Measurements from ENCODE around the gene MEF2D.
A peak's percentile ranks its signal among the peaks of the same experiment; 100 is the strongest.

Gene MEF2D

GRCh38 chr1:156421062-156421938, 79.3 kb downstream of the MEF2D start:
- no peak overlapping the region for H2BK120ac ChIP-seq (ENCODE audit: low read depth, low read length)
- no peaks in the 10 kb centered on the region for H3K36me3 ChIP-seq (ENCODE audit: control insufficient read depth, insufficient read depth, low read length)
- H2BK5ac ChIP-seq (ENCODE audit: low read length): peak overlapping the region; percentile 70
- no peak overlapping the region for H4K5ac ChIP-seq (ENCODE audit: low read length)
- no peak overlapping the region for H2AK5ac ChIP-seq (ENCODE audit: low read length)
- H3K79me1 ChIP-seq (ENCODE audit: low read length): peaks cover 14% of the 10 kb centered on the region
- peak overlapping the region; percentile 83 for H3K18ac ChIP-seq (ENCODE audit: low read length)
- H3K9ac ChIP-seq (ENCODE audit: low read length): peak overlapping the region; percentile 87
- peak overlapping the region; percentile 22 for H3K4ac ChIP-seq (ENCODE audit: low read depth, low read length)
- H3K4me3 ChIP-seq (ENCODE audit: low read length): peak overlapping the region; percentile 73
- no peaks in the 10 kb centered on the region for H3K27me3 ChIP-seq (ENCODE audit: insufficient read depth, low read length, poor library complexity)
- no CpG with 5 or more reads among the region's 69 CpGs for WGBS (ENCODE audit: extremely low coverage, insufficient coverage, low lambda C conversion rate)
- H3K56ac ChIP-seq (ENCODE audit: low read length): peak overlapping the region; percentile 94
- peak overlapping the region; percentile 58 for H4K8ac ChIP-seq (ENCODE audit: low read depth, low read length)
- H3K4me2 ChIP-seq (ENCODE audit: low read length): peak overlapping the region; percentile 90
- H3K79me2 ChIP-seq (ENCODE audit: control insufficient read depth, insufficient read depth, low read length): peaks cover 21% of the 10 kb centered on the region
- peaks cover 30% of the 10 kb centered on the region for H3K4me1 ChIP-seq (ENCODE audit: control insufficient read depth, low read depth, low read length)
- peak; percentile 97 for DNase-seq
- peak overlapping the region; percentile 59 for H3K23ac ChIP-seq (ENCODE audit: low read length)
- H3K27ac ChIP-seq (ENCODE audit: low read depth, low read length): peak overlapping the region; percentile 34
- H2BK15ac ChIP-seq (replicated peaks; ENCODE audit: low read depth): no peak overlapping the region

GRCh38 chr1:156420205-156421061, 80.1 kb downstream of the MEF2D start:
- Histone ChIP-seq H3K4me1 (ENCODE audit: control insufficient read depth, low read depth, low read length) (peaks cover 28% of the 10 kb centered on the region), H3K27me3 (ENCODE audit: insufficient read depth, low read length, poor library complexity) (no peaks in the 10 kb centered on the region), H4K8ac (ENCODE audit: low read depth, low read length) (no peak overlapping the region), H4K5ac (ENCODE audit: low read length) (no peak overlapping the region), H2AK5ac (ENCODE audit: low read length) (no peak overlapping the region), H3K9ac (ENCODE audit: low read length) (peak overlapping the region; percentile 87), H2BK120ac (ENCODE audit: low read depth, low read length) (no peak overlapping the region), H3K4me2 (ENCODE audit: low read length) (peak overlapping the region; percentile 81), H3K79me2 (ENCODE audit: control insufficient read depth, insufficient read depth, low read length) (peaks cover 21% of the 10 kb centered on the region), H2BK5ac (ENCODE audit: low read length) (no peak overlapping the region), H3K27ac (ENCODE audit: low read depth, low read length) (no peak overlapping the region), H2BK15ac (replicated peaks; ENCODE audit: low read depth) (no peak overlapping the region), H3K56ac (ENCODE audit: low read length) (peak overlapping the region; percentile 94), H3K79me1 (ENCODE audit: low read length) (peaks cover 10% of the 10 kb centered on the region), H3K23ac (ENCODE audit: low read length) (peak overlapping the region; percentile 72), H3K36me3 (ENCODE audit: control insufficient read depth, insufficient read depth, low read length) (no peaks in the 10 kb centered on the region), H3K4ac (ENCODE audit: low read depth, low read length) (peak overlapping the region; percentile 22), H3K18ac (ENCODE audit: low read length) (peak overlapping the region; percentile 83), H3K4me3 (ENCODE audit: low read length) (peak overlapping the region; percentile 73)
- WGBS (ENCODE audit: extremely low coverage, insufficient coverage, low lambda C conversion rate): no CpG with 5 or more reads among the region's 69 CpGs
- peak; percentile 49 for DNase-seq

GRCh38 chr1:156419854-156420204, 80.7 kb downstream of the MEF2D start:
- no CpG with 5 or more reads among the region's 5 CpGs for WGBS (ENCODE audit: extremely low coverage, insufficient coverage, low lambda C conversion rate)
- Histone ChIP-seq H3K9ac (ENCODE audit: low read length) (peak overlapping the region; percentile 87), H3K4me2 (ENCODE audit: low read length) (peak overlapping the region; percentile 81), H3K4me3 (ENCODE audit: low read length) (peak overlapping the region; percentile 73), H3K23ac (ENCODE audit: low read length) (peak overlapping the region; percentile 72), H3K27me3 (ENCODE audit: insufficient read depth, low read length, poor library complexity) (no peaks in the 10 kb centered on the region), H4K8ac (ENCODE audit: low read depth, low read length) (no peak overlapping the region), H3K27ac (ENCODE audit: low read depth, low read length) (no peak overlapping the region), H4K5ac (ENCODE audit: low read length) (no peak overlapping the region), H2AK5ac (ENCODE audit: low read length) (no peak overlapping the region), H3K4me1 (ENCODE audit: control insufficient read depth, low read depth, low read length) (peaks cover 28% of the 10 kb centered on the region), H3K79me2 (ENCODE audit: control insufficient read depth, insufficient read depth, low read length) (peaks cover 21% of the 10 kb centered on the region), H3K4ac (ENCODE audit: low read depth, low read length) (no peak overlapping the region), H3K18ac (ENCODE audit: low read length) (peak overlapping the region; percentile 83), H2BK5ac (ENCODE audit: low read length) (no peak overlapping the region), H3K79me1 (ENCODE audit: low read length) (peaks cover 10% of the 10 kb centered on the region), H3K56ac (ENCODE audit: low read length) (peak overlapping the region; percentile 94), H2BK120ac (ENCODE audit: low read depth, low read length) (no peak overlapping the region), H2BK15ac (replicated peaks; ENCODE audit: low read depth) (no peak overlapping the region), H3K36me3 (ENCODE audit: control insufficient read depth, insufficient read depth, low read length) (no peaks in the 10 kb centered on the region)
- peak; percentile 82 for DNase-seq

DNA sequence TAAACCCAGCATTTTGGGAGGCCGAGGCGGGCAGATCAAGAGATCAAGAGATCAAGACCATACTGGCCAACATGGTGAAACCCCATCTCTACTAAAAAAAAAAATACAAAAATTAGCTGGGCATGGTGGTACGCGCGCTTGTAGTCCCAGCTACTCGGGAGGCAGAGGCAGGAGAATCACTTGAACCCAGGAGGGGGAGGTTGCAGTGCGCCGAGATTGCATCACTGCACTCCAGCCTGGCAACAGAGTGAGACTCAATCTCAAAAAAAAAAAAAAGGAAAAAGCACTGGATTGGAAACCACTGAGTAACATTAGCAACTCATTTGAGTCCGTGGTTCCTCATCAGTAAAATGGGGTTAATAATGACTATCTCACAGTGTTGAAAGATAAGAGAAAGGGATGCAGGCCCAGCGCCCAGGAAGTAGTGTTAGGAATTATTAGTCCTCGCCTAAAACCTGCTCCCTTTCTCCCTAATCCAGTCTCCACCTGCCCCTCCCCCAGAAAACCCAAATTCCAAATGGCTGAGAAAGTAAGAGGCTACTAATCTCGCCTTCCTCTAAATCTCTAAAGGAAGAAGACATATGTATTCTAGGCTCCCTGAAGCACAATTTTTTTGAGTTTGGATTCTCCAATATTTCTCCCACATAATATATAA, 82.0 kb downstream of the MEF2D start:
- Histone ChIP-seq H3K4ac (ENCODE audit: low read depth, low read length) (no peak overlapping the region), H3K18ac (ENCODE audit: low read length) (no peak overlapping the region), H2BK5ac (ENCODE audit: low read length) (no peak overlapping the region), H3K9ac (ENCODE audit: low read length) (no peak overlapping the region), H3K4me3 (ENCODE audit: low read length) (no peak overlapping the region), H2BK120ac (ENCODE audit: low read depth, low read length) (no peak overlapping the region), H3K56ac (ENCODE audit: low read length) (no peak overlapping the region), H4K8ac (ENCODE audit: low read depth, low read length) (no peak overlapping the region), H4K5ac (ENCODE audit: low read length) (no peak overlapping the region), H3K23ac (ENCODE audit: low read length) (no peak overlapping the region), H2BK15ac (replicated peaks; ENCODE audit: low read depth) (no peak overlapping the region), H3K27me3 (ENCODE audit: insufficient read depth, low read length, poor library complexity) (no peaks in the 10 kb centered on the region), H3K27ac (ENCODE audit: low read depth, low read length) (no peak overlapping the region), H3K79me1 (ENCODE audit: low read length) (peaks cover 13% of the 10 kb centered on the region), H3K4me2 (ENCODE audit: low read length) (no peak overlapping the region), H3K79me2 (ENCODE audit: control insufficient read depth, insufficient read depth, low read length) (peaks cover 21% of the 10 kb centered on the region), H3K4me1 (ENCODE audit: control insufficient read depth, low read depth, low read length) (peaks cover 20% of the 10 kb centered on the region), H3K36me3 (ENCODE audit: control insufficient read depth, insufficient read depth, low read length) (peaks cover 4% of the 10 kb centered on the region), H2AK5ac (ENCODE audit: low read length) (no peak overlapping the region)
- peak; percentile 45 for DNase-seq
- WGBS (ENCODE audit: extremely low coverage, insufficient coverage, low lambda C conversion rate): no CpG with 5 or more reads among the region's 12 CpGs

GRCh38 chr1:156417401-156418020, 83.1 kb downstream of the MEF2D start:
- Histone ChIP-seq H3K9ac (ENCODE audit: low read length) (no peak overlapping the region), H3K56ac (ENCODE audit: low read length) (no peak overlapping the region), H4K8ac (ENCODE audit: low read depth, low read length) (no peak overlapping the region), H2AK5ac (ENCODE audit: low read length) (no peak overlapping the region), H3K4me3 (ENCODE audit: low read length) (no peak overlapping the region), H3K4me1 (ENCODE audit: control insufficient read depth, low read depth, low read length) (peaks cover 14% of the 10 kb centered on the region), H3K79me2 (ENCODE audit: control insufficient read depth, insufficient read depth, low read length) (peaks cover 21% of the 10 kb centered on the region), H2BK120ac (ENCODE audit: low read depth, low read length) (no peak overlapping the region), H2BK15ac (replicated peaks; ENCODE audit: low read depth) (no peak overlapping the region), H3K23ac (ENCODE audit: low read length) (no peak overlapping the region), H3K79me1 (ENCODE audit: low read length) (peaks cover 13% of the 10 kb centered on the region), H3K27ac (ENCODE audit: low read depth, low read length) (no peak overlapping the region), H3K36me3 (ENCODE audit: control insufficient read depth, insufficient read depth, low read length) (peaks cover 4% of the 10 kb centered on the region), H3K4me2 (ENCODE audit: low read length) (no peak overlapping the region), H3K27me3 (ENCODE audit: insufficient read depth, low read length, poor library complexity) (no peaks in the 10 kb centered on the region), H4K5ac (ENCODE audit: low read length) (no peak overlapping the region), H3K4ac (ENCODE audit: low read depth, low read length) (no peak overlapping the region), H3K18ac (ENCODE audit: low read length) (no peak overlapping the region), H2BK5ac (ENCODE audit: low read length) (no peak overlapping the region)
- WGBS (ENCODE audit: extremely low coverage, insufficient coverage, low lambda C conversion rate): no CpG with 5 or more reads among the region's 6 CpGs
- no peak for DNase-seq

Measured in mesendoderm (in vitro differentiated cells).